A549 (cell line): ENCODE measurements around the gene UNC13C. TPM values are rescaled to one million over a fixed set of nuclear protein-coding genes. Genes with fewer than 3 reads are reported as not detected.

Experiments
- ATAC-seq, 2 experiments: fragments of 200-7000 bp in 1 of 2; fragments of >200 bp in 1 of 2; cut with Nextera tagmentation in 1 of 2; cut with Tn5 transposase in 1 of 2; 3 replicates each; pipeline versions ENCODE4 v1.8.0 to v1.9.1; 2018 to 2020; ENCODE audit warnings: mild to moderate bottlenecking in 1 of 2, moderate library complexity in 1 of 2
- CTCF ChIA-PET: fragments of 300-600 bp; sonication (Branson Sonifier 250); formaldehyde crosslinking; extraction: SDS; loops from one replicate; lab custom pipeline; 2021; ENCODE audit warnings: antibody characterized with exemption, inconsistent platforms; lab: Yijun Ruan, JAX
- POLR2A ChIA-PET: fragments of 350-600 bp; formaldehyde crosslinking; extraction: SDS; loops from one replicate; lab custom pipeline; 2021; ENCODE audit warnings: antibody characterized with exemption, inconsistent platforms; lab: Yijun Ruan, JAX
- DNase-seq, 2 experiments: peaks; one replicate each; pipeline versions ENCODE4 v3.0.0 to v3.0.0-alpha.2; 2011 to 2016; ENCODE audit warnings: low read depth in 1 of 2, low spot score in 1 of 2
- FAIRE-seq: peaks from 2 replicates; lab custom pipeline; 2011; peaks lifted over from hg19 to GRCh38; lab: Jason Lieb, UNC
- H3K27ac ChIP-seq, 2 experiments: fragments of >200 bp; sonication (Bioruptor Twin); formaldehyde crosslinking; 3 replicates each; pipeline ENCODE4 v1.5.1; 2016 to 2017
- H3K4me1 ChIP-seq: fragments of >200 bp; sonication (Bioruptor Twin); formaldehyde crosslinking; 3 replicates; pipeline ENCODE4 v1.6.1; 2016
- H3K4me2 ChIP-seq: fragments of >200 bp; sonication (Bioruptor Twin); formaldehyde crosslinking; 3 replicates; pipeline ENCODE4 v1.6.1; 2016
- H3K4me3 ChIP-seq: fragments of >200 bp; sonication (Bioruptor Twin); formaldehyde crosslinking; 3 replicates; pipeline ENCODE4 v1.5.1; 2016
- H3K9me3 ChIP-seq: fragments of >200 bp; sonication (Bioruptor Twin); formaldehyde crosslinking; 3 replicates; pipeline ENCODE4 v1.6.1; 2016
- CBX2 ChIP-seq: fragments of 200-600 bp; sonication (generic); IDR thresholded peaks from 2 replicates; pipeline ENCODE4 v1.6.1; 2016; ENCODE audit warnings: low read depth, mild to moderate bottlenecking, borderline replicate concordance
- CHD4 ChIP-seq: fragments of 200-600 bp; sonication (generic); IDR thresholded peaks from 2 replicates; pipeline ENCODE4 v1.6.1; 2016; ENCODE audit warnings: antibody characterized with exemption, mild to moderate bottlenecking, borderline replicate concordance
- EHMT2 ChIP-seq: fragments of 200-600 bp; sonication (generic); IDR thresholded peaks from 2 replicates; pipeline ENCODE4 v1.6.1; 2016; ENCODE audit warnings: antibody characterized with exemption, low read depth, mild to moderate bottlenecking, moderate library complexity
- EP300 ChIP-seq, 2 experiments: fragments of >200 bp; sonication (Bioruptor Twin); formaldehyde crosslinking; IDR thresholded peaks; 2 replicates in 1 of 2; 3 replicates in 1 of 2; pipeline ENCODE4 v1.6.1; 2016 to 2017
- ESRRA ChIP-seq: fragments of 150-350 bp; IDR thresholded peaks from 2 replicates; pipeline ENCODE4 v1.6.1; 2014; ENCODE audit warnings: mild to moderate bottlenecking, low read length, borderline replicate concordance
- FOSB ChIP-seq: fragments of 250-450 bp; sonication (Bioruptor Pico); IDR thresholded peaks from 2 replicates; pipeline ENCODE4 v1.5.0; 2020; ENCODE audit warnings: mild to moderate bottlenecking, moderate library complexity
- GATA3 ChIP-seq: IDR thresholded peaks from 2 replicates; pipeline ENCODE4 v1.6.1; 2012; ENCODE audit warnings: borderline replicate concordance
- HDAC2 ChIP-seq: fragments of 200-600 bp; sonication (generic); IDR thresholded peaks from 2 replicates; pipeline ENCODE4 v1.6.1; 2016
- HEYL ChIP-seq: fragments of 250-450 bp; sonication (Bioruptor Pico); IDR thresholded peaks from 2 replicates; pipeline ENCODE4 v1.8.0; 2021; ENCODE audit warnings: mild to moderate bottlenecking, moderate library complexity
- HOXA7 ChIP-seq: fragments of 250-450 bp; sonication (Bioruptor Pico); IDR thresholded peaks from 2 replicates; pipeline ENCODE4 v1.5.0; 2020; ENCODE audit warnings: mild to moderate bottlenecking, moderate library complexity
- HOXB13 ChIP-seq: fragments of 250-450 bp; sonication (Bioruptor Pico); IDR thresholded peaks from 2 replicates; pipeline ENCODE4 v1.5.0; 2020; ENCODE audit warnings: low read depth, mild to moderate bottlenecking, moderate library complexity
- JUNB ChIP-seq: fragments of >200 bp; sonication (Bioruptor Twin); formaldehyde crosslinking; IDR thresholded peaks from 2 replicates; pipeline ENCODE4 v1.6.1; 2016
- KDM5A ChIP-seq: fragments of 200-600 bp; sonication (generic); IDR thresholded peaks from 2 replicates; pipeline ENCODE4 v1.6.1; 2016; ENCODE audit warnings: antibody characterized with exemption, mild to moderate bottlenecking
- MAZ ChIP-seq: fragments of 150-350 bp; IDR thresholded peaks from 2 replicates; pipeline ENCODE4 v1.6.1; 2014; ENCODE audit warnings: antibody characterized with exemption, low read depth, low read length, borderline replicate concordance
- MYC ChIP-seq: IDR thresholded peaks from 2 replicates; pipeline ENCODE4 v1.6.1; 2012; ENCODE audit warnings: mild to moderate bottlenecking, inconsistent platforms, low read length, improper control_type of control experiment, borderline replicate concordance
- RAD21 ChIP-seq, 2 experiments: fragments of >200 bp in 1 of 2; sonication (Bioruptor Twin) in 1 of 2; formaldehyde crosslinking in 1 of 2; IDR thresholded peaks in 1 of 2; conservative IDR thresholded peaks in 1 of 2; 2 replicates in 1 of 2; 3 replicates in 1 of 2; pipeline ENCODE4 v1.6.1; 2012 to 2018; ENCODE audit warnings: inconsistent platforms in 1 of 2
- RARB ChIP-seq: fragments of 250-450 bp; sonication (Bioruptor Pico); IDR thresholded peaks from 2 replicates; pipeline ENCODE4 v1.8.0; 2021; ENCODE audit warnings: mild to moderate bottlenecking, moderate library complexity
- RCOR1 ChIP-seq: fragments of 150-350 bp; IDR thresholded peaks from 2 replicates; pipeline ENCODE4 v1.6.1; 2014; ENCODE audit warnings: antibody characterized with exemption, low read length, low read depth
- RFX5 ChIP-seq: fragments of 450-650 bp; IDR thresholded peaks from 2 replicates; pipeline ENCODE4 v1.7.1; 2014; ENCODE audit warnings: antibody characterized with exemption, mild to moderate bottlenecking, moderate library complexity
- RNF2 ChIP-seq: fragments of 200-600 bp; sonication (generic); IDR thresholded peaks from 2 replicates; pipeline ENCODE4 v1.6.1; 2016; ENCODE audit warnings: low read depth, mild to moderate bottlenecking, antibody characterized with exemption, moderate library complexity, borderline replicate concordance
- SREBF2 ChIP-seq: fragments of 450-650 bp; IDR thresholded peaks from 2 replicates; pipeline ENCODE4 v1.6.1; 2014; ENCODE audit warnings: mild to moderate bottlenecking, moderate library complexity
- WGBS: methylation state at CpG from one replicate; pipeline ENCODE4 v1.1.6; 2017; ENCODE audit errors: missing lambda C conversion rate; 5-methylcytosine and 5-hydroxymethylcytosine counted together
- polyA plus RNA-seq, 4 experiments: library from polyadenylated mRNA; depleted of rRNA in 3 of 4; stranded (reverse); fragments of >200 nt; fragmentation: RNase III in 1 of 4; extraction: RNeasy Plus Mini Kit Qiagen cat#74134 plus additional on column Dnase treatment in 1 of 4; gene quantifications; 2 replicates in 3 of 4; 3 replicates in 1 of 4; pipeline ENCODE4 v1.2.3, GENCODE V29; 2011 to 2017
- TF ChIP-seq, protein P1 (sequence below): fragments of >200 bp; sonication (Bioruptor Twin); formaldehyde crosslinking; IDR thresholded peaks from 2 replicates; pipeline ENCODE4 v1.6.1; 2016
- TF ChIP-seq, protein P2 (sequence below): fragments of 200-600 bp; sonication (generic); IDR thresholded peaks from 2 replicates; pipeline ENCODE4 v1.6.1; 2016; ENCODE audit warnings: antibody characterized with exemption, mild to moderate bottlenecking, moderate library complexity

Gene UNC13C
- polyA plus RNA-seq, 2 of the 4 experiments (the other 2 are of a cell fraction) = 0.01 to 0.04 TPM

DNA sequence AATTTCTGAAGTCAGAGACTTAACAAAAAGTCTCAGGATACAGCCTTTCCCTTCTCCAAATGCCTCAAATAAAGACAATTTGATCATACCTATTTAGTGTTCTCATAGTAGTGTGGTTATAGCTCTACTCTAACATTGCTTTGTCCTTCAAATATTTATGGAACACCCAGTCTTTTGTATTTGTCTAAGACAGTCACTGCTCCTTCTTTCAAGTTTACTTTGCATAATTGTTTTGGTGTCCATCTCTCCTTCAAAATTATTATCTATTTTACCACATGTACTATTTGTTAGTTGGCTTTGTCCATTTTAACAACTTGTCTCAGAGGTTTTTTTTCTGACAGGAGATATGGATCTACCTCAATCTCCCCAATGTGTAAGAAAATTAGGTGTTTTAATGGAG is 118.8 kb downstream of the UNC13C start:
- TF ChIP-seq RCOR1 = no peak
- no peak for TF ChIP-seq GATA3
- no peak for TF ChIP-seq CBX2
- no peak for TF ChIP-seq HOXA7 (CRISPR knock-in tag)
- TF ChIP-seq JUNB = no peak
- TF ChIP-seq EHMT2 = no peak
- TF ChIP-seq, protein P1, sequence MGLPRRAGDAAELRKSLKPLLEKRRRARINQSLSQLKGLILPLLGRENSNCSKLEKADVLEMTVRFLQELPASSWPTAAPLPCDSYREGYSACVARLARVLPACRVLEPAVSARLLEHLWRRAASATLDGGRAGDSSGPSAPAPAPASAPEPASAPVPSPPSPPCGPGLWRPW = no peak
- TF ChIP-seq HEYL = no peak
- TF ChIP-seq RFX5 = no peak
- no peak for TF ChIP-seq HDAC2
- no peak for TF ChIP-seq MYC
- TF ChIP-seq ESRRA = no peak
- TF ChIP-seq EP300 (IDR thresholded peaks at IDR 0.05) = no peak
- no peak for TF ChIP-seq KDM5A
- TF ChIP-seq MAZ = no peak
- Histone ChIP-seq H3K4me1 (no peaks in the 10 kb centered on the region), H3K9me3 (no peaks in the 10 kb centered on the region), H3K27ac (no peak overlapping the region), H3K4me2 (no peak overlapping the region), H3K4me3 (no peak overlapping the region)
- ATAC-seq (no peak), FAIRE-seq (no peak), DNase-seq (no peak)
- ChIA-PET POLR2A (no interaction called here), CTCF (no interaction called here)

DNA sequence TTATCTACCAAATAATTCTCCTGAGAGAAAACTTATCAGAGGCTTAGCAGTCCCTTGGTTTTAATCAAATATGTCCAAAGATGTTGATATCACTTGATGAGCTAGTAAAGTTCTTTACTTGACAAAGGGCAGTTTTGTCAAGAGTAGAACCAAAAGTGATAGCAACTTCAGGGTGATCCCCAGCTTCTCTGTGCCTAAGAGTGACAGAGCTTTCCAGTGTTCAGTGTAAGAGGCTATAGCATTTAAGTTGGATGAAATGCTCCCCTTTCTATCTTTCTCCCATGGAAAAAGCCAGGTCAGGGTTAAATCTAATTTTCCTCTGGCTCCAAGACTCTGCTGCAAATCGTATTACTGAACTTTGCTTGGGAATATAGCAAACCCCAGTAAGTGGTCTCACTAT is 120.8 kb downstream of the UNC13C start:
- TF ChIP-seq CHD4 = no peak
- TF ChIP-seq RNF2 = no peak
- TF ChIP-seq HOXB13 = no peak
- TF ChIP-seq RARB (CRISPR knock-in tag) = no peak
- TF ChIP-seq GATA3 = no peak
- TF ChIP-seq FOSB (CRISPR knock-in tag) = no peak
- TF ChIP-seq HOXA7 (CRISPR knock-in tag) = no peak
- TF ChIP-seq, protein P2, sequence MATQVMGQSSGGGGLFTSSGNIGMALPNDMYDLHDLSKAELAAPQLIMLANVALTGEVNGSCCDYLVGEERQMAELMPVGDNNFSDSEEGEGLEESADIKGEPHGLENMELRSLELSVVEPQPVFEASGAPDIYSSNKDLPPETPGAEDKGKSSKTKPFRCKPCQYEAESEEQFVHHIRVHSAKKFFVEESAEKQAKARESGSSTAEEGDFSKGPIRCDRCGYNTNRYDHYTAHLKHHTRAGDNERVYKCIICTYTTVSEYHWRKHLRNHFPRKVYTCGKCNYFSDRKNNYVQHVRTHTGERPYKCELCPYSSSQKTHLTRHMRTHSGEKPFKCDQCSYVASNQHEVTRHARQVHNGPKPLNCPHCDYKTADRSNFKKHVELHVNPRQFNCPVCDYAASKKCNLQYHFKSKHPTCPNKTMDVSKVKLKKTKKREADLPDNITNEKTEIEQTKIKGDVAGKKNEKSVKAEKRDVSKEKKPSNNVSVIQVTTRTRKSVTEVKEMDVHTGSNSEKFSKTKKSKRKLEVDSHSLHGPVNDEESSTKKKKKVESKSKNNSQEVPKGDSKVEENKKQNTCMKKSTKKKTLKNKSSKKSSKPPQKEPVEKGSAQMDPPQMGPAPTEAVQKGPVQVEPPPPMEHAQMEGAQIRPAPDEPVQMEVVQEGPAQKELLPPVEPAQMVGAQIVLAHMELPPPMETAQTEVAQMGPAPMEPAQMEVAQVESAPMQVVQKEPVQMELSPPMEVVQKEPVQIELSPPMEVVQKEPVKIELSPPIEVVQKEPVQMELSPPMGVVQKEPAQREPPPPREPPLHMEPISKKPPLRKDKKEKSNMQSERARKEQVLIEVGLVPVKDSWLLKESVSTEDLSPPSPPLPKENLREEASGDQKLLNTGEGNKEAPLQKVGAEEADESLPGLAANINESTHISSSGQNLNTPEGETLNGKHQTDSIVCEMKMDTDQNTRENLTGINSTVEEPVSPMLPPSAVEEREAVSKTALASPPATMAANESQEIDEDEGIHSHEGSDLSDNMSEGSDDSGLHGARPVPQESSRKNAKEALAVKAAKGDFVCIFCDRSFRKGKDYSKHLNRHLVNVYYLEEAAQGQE = no peak
- TF ChIP-seq SREBF2 = no peak
- TF ChIP-seq RAD21 (conservative IDR thresholded peaks at IDR 0.05 in 1 of 2, IDR thresholded peaks at IDR 0.05 in 1 of 2) = no peak
- Histone ChIP-seq H3K4me3 (no peak overlapping the region), H3K27ac (no peak overlapping the region), H3K9me3 (no peaks in the 10 kb centered on the region), H3K4me2 (no peak overlapping the region), H3K4me1 (no peaks in the 10 kb centered on the region)
- ATAC-seq = no peak
- WGBS = 0% methylated on average over 1 of the region's 1 CpG
- no peak for FAIRE-seq
- ChIA-PET CTCF (no interaction called here), POLR2A (no interaction called here)
- no peak for DNase-seq
